Measurements from ENCODE around the gene TUBB6. TPM values are rescaled to one million over a fixed set of nuclear protein-coding genes. Genes with fewer than 3 reads are reported as not detected.

The TUBB6 gene
- total and polyA plus RNA-seq, 2 of the 8 experiments (the other 6 are each of a cell fraction or from before 2014, with no cell fraction given), result 126 to 223 TPM

GRCh38 chr18:12369211-12369610 is 61.2 kb downstream of the TUBB6 start:
- Histone ChIP-seq H4K8ac (ENCODE audit: extremely low read depth, insufficient read depth, low read length) (no peak overlapping the region), H4K91ac (replicated peaks; ENCODE audit: insufficient read length, low read length) (no peak overlapping the region), H2BK120ac (replicated peaks; ENCODE audit: low read depth, low read length) (no peak overlapping the region), H3K27me3 (replicated peaks in 1 of 4; ENCODE audit: control insufficient read depth in 3 of 4, extremely low read depth in 1 of 4, insufficient read depth in 3 of 4, low read length in 3 of 4) (no peaks in the 10 kb centered on the region), H2BK20ac (ENCODE audit: low read length) (no peak overlapping the region), H2AFZ (ENCODE audit: low read length) (no peak overlapping the region), H3K4me2 (ENCODE audit: insufficient read depth in 1 of 2, low read depth in 2 of 2, low read length in 2 of 2) (no peak overlapping the region), H3K27ac (ENCODE audit: low read depth, low read length) (no peak overlapping the region), H2BK5ac (ENCODE audit: low read depth, low read length) (no peak overlapping the region; the same call in 1 of the 2 replicates), H2AK5ac (ENCODE audit: low read depth, low read length) (no peak overlapping the region), H3K18ac (ENCODE audit: extremely low read depth, low read length) (no peak overlapping the region), H4K20me1 (replicated peaks in 1 of 2; ENCODE audit: control insufficient read depth in 1 of 2, insufficient read depth in 2 of 2, low read length in 2 of 2) (peaks cover 5 to 19% of the 10 kb centered on the region in 2 experiments), H3K56ac (replicated peaks; ENCODE audit: insufficient read length, low read depth, low read length) (no peak overlapping the region), H3K23me2 (ENCODE audit: low read depth, low read length) (0 out of 2 replicates have a peak, but pooled peaks cover 1% of the 10 kb centered on the region), H3K14ac (ENCODE audit: insufficient read length) (no peak overlapping the region), H3K79me2 (ENCODE audit: control insufficient read depth in 1 of 2, insufficient read depth in 2 of 2, low read length in 2 of 2) (peaks cover 31 to 68% of the 10 kb centered on the region in 2 experiments), H2BK12ac (ENCODE audit: low read depth, low read length) (no peak overlapping the region), H2BK15ac (ENCODE audit: low read length) (no peak overlapping the region), H3K4me1 (replicated peaks in 1 of 4; ENCODE audit: control insufficient read depth in 3 of 4, insufficient read depth in 4 of 4, low read length in 3 of 4) (peaks cover 0 to 2% (median 1%) of the 10 kb centered on the region in 4 experiments; a peak in 3 of 7 replicates), H3K36me3 (ENCODE audit: control insufficient read depth in 2 of 4, insufficient read depth in 4 of 4, low read length in 3 of 4) (peaks cover 14 to 30% (median 20%) of the 10 kb centered on the region in 4 experiments), H3K9me3 (ENCODE audit: insufficient read depth in 2 of 2, low read depth in 1 of 2, low read length in 1 of 2) (no peaks in the 10 kb centered on the region), H3K23ac (ENCODE audit: insufficient read length) (no peak overlapping the region), H3K79me1 (ENCODE audit: low read depth, low read length) (peaks cover 7% of the 10 kb centered on the region), H3K4me3 (ENCODE audit: extremely low read depth in 1 of 4, insufficient read depth in 2 of 4, low read depth in 3 of 4, low read length in 4 of 4) (no peak overlapping the region), H4K5ac (ENCODE audit: insufficient read length, low read depth, low read length) (no peak overlapping the region), H3K4ac (replicated peaks; ENCODE audit: insufficient read length, low read depth, low read length) (no peak overlapping the region), H3K9ac (replicated peaks in 1 of 4; ENCODE audit: extremely low read depth in 1 of 4, low read depth in 3 of 4, low read length in 3 of 4) (no peak overlapping the region)
- TF ChIP-seq TAF7 (optimal IDR thresholded peaks at IDR 0.05; ENCODE audit: borderline replicate concordance, low read depth, low read length) (no peak), KDM4A (IDR thresholded peaks at IDR 0.05; ENCODE audit: low read depth, low read length, severe bottlenecking) (no peak), PHF8 (conservative IDR thresholded peaks at IDR 0.05; ENCODE audit: low read depth, low read length) (no peak)
- ChIA-PET POLR2A (ENCODE audit: partially characterized antibody) (interaction anchor here (2.9 kb wide), 1 partner anchor 8 kb away, joined by 7 read pairs; the partner anchor contains the start of gene AFG3L2), CTCF (ENCODE audit: partially characterized antibody) (interaction anchor here (0.9 kb wide), 1 partner anchor 86 kb away, joined by 3 read pairs; no protein-coding TSS in a partner anchor)
- WGBS, 2 experiments (ENCODE audit: extremely low coverage in 1 of 2, insufficient coverage in 1 of 2, insufficient read length in 1 of 2, insufficient replicate concordance in 2 of 2, low coverage in 1 of 2, low lambda C conversion rate in 2 of 2, missing lambda C conversion rate in 1 of 2), result 94% methylated on average over 7 of the region's 7 CpGs; no CpG with 5 or more reads in 1 of the 2 experiments
- FAIRE-seq (no peak), DNase-seq (ENCODE audit: low read depth in 1 of 2, low spot score in 2 of 2) (no peak)

Measured in H1 (cell line).